HL-60 (cell line): ENCODE results near the gene RITA1.

Experiments used
- CTCF ChIP-seq: IDR thresholded peaks from one replicate; pipeline ENCODE4 v1.5.1; 2011; ENCODE audit warnings: low read length, control low read depth, inconsistent platforms; ENCODE audit not compliant: insufficient read depth
- GABPA ChIP-seq: IDR thresholded peaks from 2 replicates; pipeline ENCODE4 v1.6.1; 2012; ENCODE audit warnings: low read depth
- POLR2AphosphoS5 ChIP-seq: IDR thresholded peaks from 2 replicates; pipeline ENCODE4 v1.6.1; 2012; ENCODE audit warnings: low read depth

GRCh38 chr12:113232089-113232839 lies 46.7 kb downstream of the RITA1 start:
- TF ChIP-seq CTCF (no peak), GABPA (no peak), POLR2AphosphoS5 (no peak)
